Skeletal muscle cell (primary cell): ENCODE data around the gene MICAL2.

ENCODE experiments used
- DNase-seq: peaks from one replicate; pipeline ENCODE4 v3.0.0-alpha.2; 2010; ENCODE audit warnings: low read depth
- H3K4me3 ChIP-seq: 2 replicates; pipeline ENCODE4 v1.5.1; 2011; ENCODE audit warnings: low read depth, mild to moderate bottlenecking, control low read depth, low read length, moderate library complexity

The MICAL2 gene

GRCh38 chr11:12270215-12270797, 159.9 kb downstream of the MICAL2 start:
- no peak overlapping the region for H3K4me3 ChIP-seq
- DNase-seq, result no peak

GRCh38 chr11:12270817-12271216, 160.4 kb downstream of the MICAL2 start:
- H3K4me3 ChIP-seq, result no peak overlapping the region
- no peak for DNase-seq

GRCh38 chr11:12271241-12271640, 160.9 kb downstream of the MICAL2 start:
- DNase-seq, result no peak
- H3K4me3 ChIP-seq, result no peak overlapping the region

- H3K4me3 ChIP-seq, result no peak overlapping the region
- DNase-seq, result no peak
Measured at GRCh38 chr11:12271826-12272366, 161.5 kb downstream of the MICAL2 start.

- DNase-seq, result no peak
- H3K4me3 ChIP-seq, result no peak overlapping the region
Measured at GRCh38 chr11:12272821-12273617, 162.6 kb downstream of the MICAL2 start.

GRCh38 chr11:12273618-12273995, 163.2 kb downstream of the MICAL2 start:
- no peak overlapping the region for H3K4me3 ChIP-seq
- no peak for DNase-seq

- DNase-seq, result no peak
- H3K4me3 ChIP-seq, result no peak overlapping the region
Measured at GRCh38 chr11:12274056-12274455, 163.7 kb downstream of the MICAL2 start.

- no peak overlapping the region for H3K4me3 ChIP-seq
- DNase-seq, result peak; percentile 38
Measured at GRCh38 chr11:12274558-12275197, 164.3 kb downstream of the MICAL2 start.

- DNase-seq, result no peak
- no peak overlapping the region for H3K4me3 ChIP-seq
Measured at GRCh38 chr11:12275818-12276217, 165.4 kb downstream of the MICAL2 start.

GRCh38 chr11:12276356-12276755, 166.0 kb downstream of the MICAL2 start:
- DNase-seq, result no peak
- H3K4me3 ChIP-seq, result no peak overlapping the region

GRCh38 chr11:12276831-12277475, 166.6 kb downstream of the MICAL2 start:
- no peak for DNase-seq
- no peak overlapping the region for H3K4me3 ChIP-seq

- no peak for DNase-seq
- no peak overlapping the region for H3K4me3 ChIP-seq
Measured at GRCh38 chr11:12278766-12279671, 168.6 kb downstream of the MICAL2 start.

GRCh38 chr11:12279672-12280108, 169.3 kb downstream of the MICAL2 start:
- no peak overlapping the region for H3K4me3 ChIP-seq
- DNase-seq, result no peak

GRCh38 chr11:12280199-12280837, 169.9 kb downstream of the MICAL2 start:
- no peak overlapping the region for H3K4me3 ChIP-seq
- DNase-seq, result no peak

- DNase-seq, result no peak
- no peak overlapping the region for H3K4me3 ChIP-seq
Measured at GRCh38 chr11:12280838-12281565, 170.6 kb downstream of the MICAL2 start.

- no peak overlapping the region for H3K4me3 ChIP-seq
- peak; percentile 45 for DNase-seq
Measured at GRCh38 chr11:12281571-12282478, 171.4 kb downstream of the MICAL2 start.

- DNase-seq, result no peak
- H3K4me3 ChIP-seq, result no peak overlapping the region
Measured at GRCh38 chr11:12282676-12283075, 172.3 kb downstream of the MICAL2 start.
